GM21390 (cell line): Measurements from ENCODE around the gene TECTB.
A peak's percentile ranks its signal among the peaks of the same experiment; 100 is the strongest.

Experiments used
- ATAC-seq: cut with Tn5 transposase; IDR thresholded peaks from one replicate; pipeline ENCODE4 v1.9.1; 2021; ENCODE audit not compliant: unreplicated experiment

Gene TECTB

GRCh38 chr10:112307358-112308124, 24.3 kb downstream of the TECTB start:
- peak; percentile 83 for ATAC-seq

DNA sequence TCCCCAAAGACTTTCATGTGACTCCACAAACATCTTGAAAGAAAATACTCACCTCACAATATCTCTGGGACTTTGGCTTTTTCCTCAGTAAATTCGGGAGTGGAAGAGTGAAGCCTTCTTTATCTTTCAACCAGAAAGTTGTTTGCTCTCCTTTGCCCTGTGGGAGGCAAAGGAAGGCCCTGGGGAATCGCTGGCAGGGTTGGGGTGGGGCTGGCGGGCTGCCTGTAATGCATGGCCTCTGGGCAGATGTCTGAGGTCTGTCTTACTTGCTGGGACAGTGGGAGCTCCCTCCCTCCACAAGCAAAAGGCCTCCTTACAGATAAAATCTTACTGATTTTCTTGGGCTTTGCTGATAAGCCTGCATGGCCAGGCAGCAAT, 24.9 kb downstream of the TECTB start:
- ATAC-seq = no peak

GRCh38 chr10:112311481-112311880, 28.3 kb downstream of the TECTB start:
- no peak for ATAC-seq

GRCh38 chr10:112313234-112313633, 30.0 kb downstream of the TECTB start:
- no peak for ATAC-seq

GRCh38 chr10:112313911-112314310, 30.7 kb downstream of the TECTB start:
- no peak for ATAC-seq

DNA sequence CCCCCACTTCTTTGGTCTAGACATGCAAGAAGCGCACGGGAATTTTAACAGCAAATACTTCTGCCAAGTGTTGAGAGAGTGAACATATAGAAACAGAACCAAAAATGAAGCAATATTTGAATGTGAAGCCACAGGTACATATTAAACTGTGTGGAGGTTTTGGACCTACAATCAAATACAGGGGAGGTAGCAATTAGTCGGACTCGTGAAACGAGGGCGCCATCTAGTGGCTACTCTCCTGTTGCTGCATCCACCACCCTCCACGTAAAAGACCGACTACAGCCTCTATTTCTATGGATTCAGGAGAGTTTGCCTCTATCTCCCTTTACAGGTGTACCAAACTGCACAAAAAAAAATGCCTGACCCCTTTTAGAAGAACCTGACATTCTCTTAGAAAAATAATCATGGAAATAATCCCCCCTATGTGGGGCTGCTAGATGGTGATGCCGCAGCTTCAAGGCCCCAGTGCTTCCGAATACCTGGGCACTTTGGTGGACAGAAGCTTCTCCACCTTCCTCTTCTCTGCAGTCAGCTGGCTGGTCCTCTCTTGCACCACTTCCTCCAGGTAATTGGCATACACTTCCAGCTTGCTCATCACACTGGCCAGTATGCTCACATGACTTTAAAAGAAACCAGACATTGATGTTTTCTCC, 31.7 kb downstream of the TECTB start:
- peak; percentile 90 for ATAC-seq

- ATAC-seq = no peak
These were observed 44.5 kb downstream of the TECTB start for GRCh38 chr10:112327678-112328077.

DNA sequence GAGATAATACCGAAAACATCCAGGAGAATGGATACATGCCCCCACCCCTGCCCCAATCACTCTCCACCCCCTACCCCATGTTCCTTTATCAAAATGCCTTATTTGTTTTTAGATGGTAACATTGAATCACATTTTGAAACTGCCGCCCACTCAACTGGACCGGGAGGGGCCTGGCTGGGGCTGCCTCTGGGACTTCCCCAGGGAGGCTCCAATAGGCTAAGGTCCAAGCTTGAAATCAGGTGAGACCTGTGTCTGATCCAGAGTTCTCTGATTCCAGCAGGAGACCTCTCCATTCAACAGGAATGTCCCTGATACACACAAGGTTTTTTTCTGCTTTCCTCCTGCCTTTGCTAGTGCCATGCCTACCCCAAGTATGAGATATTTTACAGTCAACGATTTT, 47.0 kb downstream of the TECTB start:
- ATAC-seq = no peak

DNA sequence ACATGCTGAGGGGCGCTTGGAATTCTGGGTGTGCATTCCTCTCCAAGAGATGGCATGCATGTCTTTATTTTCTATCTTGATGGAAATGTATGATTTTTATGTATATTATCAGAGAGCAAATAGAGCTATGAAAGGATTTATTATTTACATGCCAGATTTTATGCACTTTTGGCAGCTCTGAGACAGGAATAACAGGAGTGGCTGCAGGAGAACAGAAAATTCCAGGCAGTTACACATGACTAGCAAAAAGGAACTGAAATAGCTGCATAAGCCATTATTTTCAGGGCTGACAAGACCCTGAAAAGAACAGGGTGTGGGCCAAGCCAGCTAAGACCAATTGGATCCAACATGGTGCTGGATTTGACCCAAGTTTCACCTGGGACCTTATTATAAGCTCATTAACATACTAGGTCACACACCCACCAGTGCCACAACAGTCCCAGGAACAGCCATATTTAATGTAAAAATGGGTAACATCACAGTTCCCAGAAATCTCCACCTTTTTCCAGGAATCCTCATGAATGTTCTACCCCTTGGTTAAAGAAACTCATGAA, 47.5 kb downstream of the TECTB start:
- ATAC-seq = no peak

GRCh38 chr10:112332022-112332421, 48.8 kb downstream of the TECTB start:
- no peak for ATAC-seq

GRCh38 chr10:112332509-112333228, 49.5 kb downstream of the TECTB start:
- no peak for ATAC-seq

DNA sequence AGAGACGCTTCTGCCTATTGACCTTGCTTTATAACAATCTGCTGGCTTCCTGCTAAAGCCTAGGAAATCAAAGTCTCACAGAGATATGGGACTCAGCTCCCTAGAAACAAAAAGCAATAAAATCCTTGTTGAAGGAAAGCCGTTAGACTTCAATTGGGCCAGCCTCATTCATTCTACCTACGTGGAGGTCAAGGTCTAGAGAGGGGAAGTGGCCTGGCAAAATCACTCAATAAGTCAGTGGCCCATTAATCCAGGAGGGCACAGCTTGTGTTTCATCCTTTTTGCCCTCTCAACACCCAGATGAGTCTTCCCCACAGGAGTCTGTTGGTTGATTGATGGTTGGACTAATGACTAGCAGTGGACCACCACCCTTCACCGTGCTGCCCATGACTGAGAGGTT, 50.3 kb downstream of the TECTB start:
- ATAC-seq = no peak

DNA sequence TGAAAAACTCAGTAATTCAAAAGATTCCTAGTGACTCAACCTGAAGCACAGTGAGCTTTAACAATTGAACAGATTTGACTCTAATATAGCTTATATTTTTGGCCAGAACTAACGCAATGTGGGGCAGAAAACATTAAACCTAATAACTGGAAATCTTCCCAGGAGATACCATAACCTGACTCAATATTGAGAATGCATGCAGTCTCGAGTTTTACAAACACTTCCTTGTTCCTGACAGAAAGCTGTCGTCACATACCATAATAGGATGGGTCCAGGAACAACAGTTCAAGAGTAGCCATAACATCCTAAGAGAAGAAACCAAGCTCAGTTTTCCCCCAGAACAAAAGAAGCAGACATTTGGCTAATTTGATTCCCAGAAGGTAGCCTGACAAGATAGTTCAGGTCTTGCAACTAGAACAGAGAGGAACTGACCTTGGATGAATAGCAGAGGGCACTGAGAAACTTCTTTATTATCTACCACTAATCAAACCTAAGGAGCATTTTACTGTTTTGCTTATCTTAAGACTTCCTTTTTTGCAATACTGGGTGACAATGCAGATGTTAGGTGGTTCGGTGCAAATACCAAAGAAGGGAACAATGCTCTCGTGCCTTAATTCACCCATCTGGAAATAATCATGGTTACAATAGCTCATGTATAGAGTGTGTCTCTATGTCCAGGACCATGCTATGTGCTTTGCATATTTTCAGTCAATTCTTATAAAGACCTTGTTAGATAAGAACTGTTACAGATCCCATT, 52.1 kb downstream of the TECTB start:
- ATAC-seq = no peak

GRCh38 chr10:112335868-112336265, 52.7 kb downstream of the TECTB start:
- no peak for ATAC-seq

DNA sequence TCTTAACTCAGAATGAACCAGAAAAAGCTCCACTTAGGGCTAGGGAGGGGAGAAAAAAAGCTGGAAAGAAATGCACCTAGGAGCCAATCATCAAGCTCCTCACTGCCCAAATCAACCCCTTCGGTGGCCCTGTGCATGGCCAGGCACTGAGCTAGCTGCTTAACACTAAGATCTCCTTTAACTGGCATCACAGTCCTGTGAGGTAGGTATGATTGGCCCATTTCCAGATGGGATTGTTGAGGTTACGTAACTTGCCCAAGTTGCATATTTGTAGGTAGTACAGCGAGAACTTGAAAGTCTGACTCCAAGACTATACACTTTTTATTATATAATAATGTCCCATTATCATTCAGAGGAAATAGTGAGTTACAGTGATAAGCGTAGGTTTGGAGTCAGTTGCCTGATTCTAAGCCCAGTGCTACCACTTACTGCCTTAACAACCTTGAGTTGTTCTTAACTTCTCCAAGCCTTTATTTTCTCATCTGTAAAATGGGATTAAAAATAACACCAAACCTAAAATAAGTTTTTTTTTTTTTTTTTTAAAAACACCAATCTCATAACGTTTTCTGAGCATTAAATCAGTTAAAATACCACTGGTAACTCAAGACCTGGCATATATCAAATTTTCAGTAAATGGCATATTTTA, 53.5 kb downstream of the TECTB start:
- ATAC-seq = no peak

GRCh38 chr10:112338957-112339356, 55.8 kb downstream of the TECTB start:
- ATAC-seq = no peak

- no peak for ATAC-seq
These were observed 57.4 kb downstream of the TECTB start for GRCh38 chr10:112340601-112341000.

- ATAC-seq = no peak
These were observed 60.0 kb downstream of the TECTB start for GRCh38 chr10:112343056-112343806.

DNA sequence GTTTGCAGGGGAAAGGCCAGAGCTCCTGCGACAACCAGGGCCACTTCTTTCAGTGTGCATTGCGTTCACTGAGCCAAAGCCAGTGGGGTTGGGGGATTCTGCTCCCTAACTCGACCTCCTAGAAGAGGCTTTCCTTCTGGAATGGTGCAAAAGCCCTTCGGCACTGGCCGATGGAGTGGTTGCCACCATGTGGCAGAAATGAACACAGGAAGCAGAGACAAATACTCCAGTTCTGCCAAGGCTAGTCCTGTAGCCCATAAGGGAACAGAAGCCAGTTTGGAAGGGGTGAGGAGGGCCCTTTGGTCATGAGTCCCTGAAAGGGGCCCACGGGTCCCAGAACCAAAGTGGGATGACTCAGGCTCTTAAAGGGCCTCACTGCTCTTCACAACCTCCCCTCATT, 61.1 kb downstream of the TECTB start:
- no peak for ATAC-seq

DNA sequence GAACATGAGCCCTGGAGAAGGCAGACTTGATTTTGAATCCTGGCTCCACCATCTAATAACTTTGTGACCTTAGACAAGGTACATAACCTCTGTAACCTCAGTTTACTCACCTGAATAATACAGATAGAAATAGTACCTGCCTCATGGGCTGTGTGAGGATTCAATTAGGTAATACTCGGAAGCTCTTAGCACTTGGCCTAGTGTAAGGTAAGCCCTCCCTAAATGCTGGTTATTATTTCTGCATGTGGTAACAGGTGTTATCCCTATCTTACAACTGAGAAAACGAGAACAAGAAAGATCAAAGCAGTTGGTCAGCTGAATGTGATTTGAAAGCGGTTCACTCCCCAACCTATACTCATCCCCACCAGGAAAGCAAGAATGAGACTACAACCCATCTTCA, 62.0 kb downstream of the TECTB start:
- ATAC-seq = no peak
